H1 (cell line): ENCODE results near the gene INSM1. TPM values are rescaled to one million over a fixed set of nuclear protein-coding genes. Genes with fewer than 3 reads are reported as not detected.

Source experiments
- CTCF ChIA-PET: fragments of 300-600 bp; sonication (Branson Sonifier 250); formaldehyde crosslinking; loops from one replicate; lab custom pipeline; 2021; ENCODE audit not compliant: partially characterized antibody; lab: Charles Lee
- POLR2A ChIA-PET: fragments of 300-600 bp; sonication (Branson Sonifier 250); formaldehyde crosslinking; loops from one replicate; lab custom pipeline; 2021; ENCODE audit warnings: inconsistent platforms; ENCODE audit not compliant: partially characterized antibody; lab: Charles Lee
- DNase-seq, 2 experiments: peaks; one replicate each; pipeline versions ENCODE4 v3.0.0 to v3.0.0-alpha.2; 2010 to 2022; ENCODE audit warnings: low spot score in 2 of 2, low read depth in 1 of 2, mixed read lengths in 1 of 2
- FAIRE-seq: peaks from 2 replicates; lab custom pipeline; 2011; peaks lifted over from hg19 to GRCh38; lab: Jason Lieb, UNC
- H2AFZ ChIP-seq: 2 replicates; pipeline ENCODE4 v1.8.1; 2012; ENCODE audit warnings: low read length, inconsistent platforms
- H2AK5ac ChIP-seq: 2 replicates; pipeline ENCODE4 v1.6.1; 2013; ENCODE audit warnings: low read depth, low read length
- H2BK120ac ChIP-seq: replicated peaks from 2 replicates; pipeline ENCODE3; 2013; ENCODE audit warnings: low read depth, low read length, inconsistent platforms
- H2BK12ac ChIP-seq: 2 replicates; pipeline ENCODE4 v1.6.1; 2013; ENCODE audit warnings: low read depth, low read length
- H2BK15ac ChIP-seq: 2 replicates; pipeline ENCODE4 v1.6.1; 2013; ENCODE audit warnings: low read length
- H2BK20ac ChIP-seq: 2 replicates; pipeline ENCODE4 v1.6.1; 2013; ENCODE audit warnings: low read length
- H2BK5ac ChIP-seq: 2 replicates; pipeline ENCODE4 v1.6.1; 2013; ENCODE audit warnings: low read depth, low read length
- H3K14ac ChIP-seq: 2 replicates; pipeline ENCODE4 v1.6.1; 2013; ENCODE audit warnings: inconsistent platforms; ENCODE audit not compliant: insufficient read length
- H3K18ac ChIP-seq: 2 replicates; pipeline ENCODE4 v1.6.1; 2013; ENCODE audit warnings: low read length; ENCODE audit errors: extremely low read depth
- H3K23ac ChIP-seq: 2 replicates; pipeline ENCODE4 v1.6.1; 2013; ENCODE audit warnings: inconsistent platforms; ENCODE audit not compliant: insufficient read length
- H3K23me2 ChIP-seq: 2 replicates; pipeline ENCODE4 v1.6.1; 2013; ENCODE audit warnings: low read depth, low read length
- H3K27ac ChIP-seq: 2 replicates; pipeline ENCODE4 v1.6.1; 2011; ENCODE audit warnings: low read depth, low read length, inconsistent platforms
- H3K27me3 ChIP-seq, 4 experiments: replicated peaks in 1 of 4; 1 replicate in 1 of 4; 2 replicates in 3 of 4; pipeline versions ENCODE4 v1.6.1 to v1.8.1; 2011 to 2013; ENCODE audit warnings: low read length in 3 of 4, mild to moderate bottlenecking in 3 of 4, inconsistent platforms in 2 of 4, mixed read lengths in 2 of 4, moderate library complexity in 1 of 4; ENCODE audit not compliant: control insufficient read depth in 3 of 4, insufficient read depth in 3 of 4; ENCODE audit errors: extremely low read depth in 1 of 4
- H3K36me3 ChIP-seq, 4 experiments: 2 replicates each; pipeline versions ENCODE4 v1.6.1 to v1.8.1; 2011 to 2013; ENCODE audit warnings: mild to moderate bottlenecking in 4 of 4, low read length in 3 of 4, moderate library complexity in 2 of 4, control low read depth in 1 of 4, inconsistent platforms in 1 of 4; ENCODE audit not compliant: insufficient read depth in 4 of 4, control insufficient read depth in 2 of 4
- H3K4ac ChIP-seq: replicated peaks from 2 replicates; pipeline ENCODE3; 2013; ENCODE audit warnings: low read length, low read depth, mixed read lengths, inconsistent platforms; ENCODE audit not compliant: insufficient read length
- H3K4me1 ChIP-seq, 4 experiments: replicated peaks in 1 of 4; 1 replicate in 1 of 4; 2 replicates in 3 of 4; pipeline versions ENCODE4 v1.6.1 to v1.8.1; 2011 to 2013; ENCODE audit warnings: low read length in 3 of 4, inconsistent platforms in 2 of 4, mixed read lengths in 1 of 4; ENCODE audit not compliant: insufficient read depth in 4 of 4, control insufficient read depth in 3 of 4
- H3K4me2 ChIP-seq, 2 experiments: 2 replicates each; pipeline versions ENCODE4 v1.6.1 to v1.8.1; 2011 to 2013; ENCODE audit warnings: low read depth in 2 of 2, low read length in 2 of 2, control low read depth in 1 of 2, inconsistent platforms in 1 of 2, mild to moderate bottlenecking in 1 of 2; ENCODE audit not compliant: insufficient read depth in 1 of 2
- H3K4me3 ChIP-seq, 4 experiments: fragments of 200-600, 300-600 bp in 1 of 4; sonication (generic), shearing (Covaris generic), sonication (Bioruptor Twin) in 1 of 4; 2 replicates each; pipeline versions ENCODE4 v1.5.1 to v1.8.1; 2011 to 2016; ENCODE audit warnings: low read length in 4 of 4, low read depth in 3 of 4, control low read depth in 2 of 4, inconsistent platforms in 2 of 4, mild to moderate bottlenecking in 2 of 4, mixed read lengths in 1 of 4, moderate library complexity in 1 of 4; ENCODE audit not compliant: insufficient read depth in 2 of 4; ENCODE audit errors: extremely low read depth in 1 of 4
- H3K56ac ChIP-seq: replicated peaks from 2 replicates; pipeline ENCODE3; 2013; ENCODE audit warnings: low read depth, mild to moderate bottlenecking, mixed read lengths, low read length, inconsistent platforms; ENCODE audit not compliant: insufficient read length
- H3K79me1 ChIP-seq: 2 replicates; pipeline ENCODE4 v1.6.1; 2013; ENCODE audit warnings: low read depth, low read length, control low read depth
- H3K79me2 ChIP-seq, 2 experiments: 2 replicates each; pipeline versions ENCODE4 v1.6.1 to v1.8.1; 2012 to 2013; ENCODE audit warnings: low read length in 2 of 2, mild to moderate bottlenecking in 2 of 2, inconsistent platforms in 1 of 2; ENCODE audit not compliant: insufficient read depth in 2 of 2, control insufficient read depth in 1 of 2
- H3K9ac ChIP-seq, 4 experiments: replicated peaks in 1 of 4; 1 replicate in 1 of 4; 2 replicates in 3 of 4; pipeline versions ENCODE4 v1.6.1 to v1.8.1; 2011 to 2013; ENCODE audit warnings: low read depth in 3 of 4, low read length in 3 of 4, control low read depth in 2 of 4, mild to moderate bottlenecking in 2 of 4, moderate library complexity in 2 of 4, inconsistent platforms in 1 of 4; ENCODE audit errors: extremely low read depth in 1 of 4
- H3K9me3 ChIP-seq, 2 experiments: 2 replicates each; pipeline versions ENCODE4 v1.6.1 to v1.8.1; 2012 to 2013; ENCODE audit warnings: mild to moderate bottlenecking in 2 of 2, moderate library complexity in 2 of 2, control low read depth in 1 of 2, inconsistent platforms in 1 of 2, low read depth in 1 of 2, low read length in 1 of 2, mixed read lengths in 1 of 2; ENCODE audit not compliant: insufficient read depth in 2 of 2
- H4K20me1 ChIP-seq, 2 experiments: replicated peaks in 1 of 2; 2 replicates each; pipeline versions ENCODE3 to v1.8.1; 2011 to 2013; ENCODE audit warnings: inconsistent platforms in 2 of 2, low read length in 2 of 2, mild to moderate bottlenecking in 1 of 2; ENCODE audit not compliant: insufficient read depth in 2 of 2, control insufficient read depth in 1 of 2
- H4K5ac ChIP-seq: 2 replicates; pipeline ENCODE4 v1.6.1; 2013; ENCODE audit warnings: low read length, low read depth, mixed read lengths, inconsistent platforms; ENCODE audit not compliant: insufficient read length
- H4K8ac ChIP-seq: 2 replicates; pipeline ENCODE4 v1.8.0; 2013; ENCODE audit warnings: mild to moderate bottlenecking, moderate library complexity, low read length, inconsistent platforms; ENCODE audit not compliant: insufficient read depth; ENCODE audit errors: extremely low read depth
- H4K91ac ChIP-seq: replicated peaks from 2 replicates; pipeline ENCODE3; 2013; ENCODE audit warnings: low read length, mixed read lengths, inconsistent platforms; ENCODE audit not compliant: insufficient read length
- EGR1 ChIP-seq: IDR thresholded peaks from 2 replicates; pipeline ENCODE4 v1.6.1; 2011; ENCODE audit warnings: low read depth, low read length, borderline replicate concordance
- HDAC6 ChIP-seq: IDR thresholded peaks from one replicate; pipeline ENCODE4 v1.7.1; 2012; ENCODE audit warnings: low read depth, mild to moderate bottlenecking, inconsistent platforms, low read length, moderate library complexity
- SIN3A ChIP-seq, 2 experiments: IDR thresholded peaks in 1 of 2; conservative IDR thresholded peaks in 1 of 2; 2 replicates each; pipeline ENCODE4 v1.6.1; 2011 to 2012; ENCODE audit warnings: low read length in 2 of 2, improper control_type of control experiment in 1 of 2, low read depth in 1 of 2, mild to moderate bottlenecking in 1 of 2
- TCF12 ChIP-seq: IDR thresholded peaks from 2 replicates; pipeline ENCODE4 v1.6.1; 2011; ENCODE audit warnings: low read depth, mild to moderate bottlenecking, low read length
- USF2 ChIP-seq: IDR thresholded peaks from 2 replicates; pipeline ENCODE4 v1.6.1; 2011; ENCODE audit warnings: low read length, improper control_type of control experiment
- WGBS, 2 experiments: shearing (Covaris generic) in 1 of 2; methylation state at CpG; one replicate each; pipeline versions ENCODE4 v1.1.6 to v1.1.7; 2013 to 2015; ENCODE audit warnings: low lambda C conversion rate in 2 of 2, mixed read lengths in 2 of 2, inconsistent platforms in 1 of 2, low coverage in 1 of 2, missing lambda C conversion rate in 1 of 2; ENCODE audit not compliant: insufficient replicate concordance in 2 of 2, insufficient coverage in 1 of 2, insufficient read length in 1 of 2; ENCODE audit errors: extremely low coverage in 1 of 2, missing lambda C conversion rate in 1 of 2; 5-methylcytosine and 5-hydroxymethylcytosine counted together
- polyA plus RNA-seq, 7 experiments: library from polyadenylated mRNA; depleted of rRNA in 3 of 7; stranded (reverse) in 5 of 7; unstranded in 2 of 7; fragments of >200 nt in 5 of 7; fragments of 200-250 nt in 2 of 7; gene quantifications; 1 replicate in 5 of 7; 2 replicates in 1 of 7; 4 replicates in 1 of 7; pipeline versions ENCODE4 v1.2.1 to v1.2.3, GENCODE V29; 2011 to 2013; ENCODE audit warnings: missing spikeins in 2 of 7, mixed read lengths in 2 of 7
- total RNA-seq: library from RNA; stranded (reverse); fragmentation: NEBNext Ultra II Directional; extraction: Animal tissue kit (Norgen Biotek cat#: 25700); gene quantifications from 2 replicates; pipeline ENCODE4 v1.2.1, GENCODE V29; 2021

INSM1 gene
- total and polyA plus RNA-seq, 2 of the 8 experiments (the other 6 are each of a cell fraction or from before 2014, with no cell fraction given) = 0.86 to 2.5 TPM

GRCh38 chr20:20334489-20334888, 33.4 kb upstream of the INSM1 start:
- Histone ChIP-seq H2AK5ac (no peak overlapping the region), H3K27me3 (no peaks in the 10 kb centered on the region), H3K23ac (no peak overlapping the region), H3K9ac (no peak overlapping the region), H4K5ac (no peak overlapping the region), H4K91ac (no peak overlapping the region), H3K4ac (no peak overlapping the region), H3K14ac (no peak overlapping the region), H3K27ac (no peak overlapping the region), H3K23me2 (peaks cover 4% of the 10 kb centered on the region; the same call in 1 of the 2 replicates), H3K4me1 (no peaks in the 10 kb centered on the region), H2BK120ac (no peak overlapping the region), H3K56ac (no peak overlapping the region), H3K4me3 (no peak overlapping the region), H4K8ac (no peak overlapping the region), H2BK15ac (no peak overlapping the region), H3K18ac (no peak overlapping the region), H3K9me3 (peaks cover 0 to 2% of the 10 kb centered on the region in 2 experiments; a peak in 1 of 4 replicates), H2BK5ac (no peak overlapping the region), H3K79me2 (no peaks in the 10 kb centered on the region), H2BK20ac (no peak overlapping the region), H2BK12ac (no peak overlapping the region), H3K36me3 (no peaks in the 10 kb centered on the region), H3K4me2 (no peak overlapping the region), H2AFZ (no peak overlapping the region), H3K79me1 (no peaks in the 10 kb centered on the region), H4K20me1 (no peaks in the 10 kb centered on the region)
- DNase-seq (no peak), FAIRE-seq (no peak)
- ChIA-PET CTCF (interaction anchor here (1.3 kb wide), 1 partner anchor 25 kb away, joined by 6 read pairs; no protein-coding TSS in a partner anchor), POLR2A (no interaction called here)
- WGBS, 2 experiments = 83% methylated on average over 5 of the region's 5 CpGs; no CpG with 5 or more reads in 1 of the 2 experiments
- TF ChIP-seq TCF12 (no peak), HDAC6 (no peak), SIN3A (conservative IDR thresholded peaks at IDR 0.05 in 1 of 2, IDR thresholded peaks at IDR 0.05 in 1 of 2; ENCODE audit: low read depth in 1 of 2, low read length in 2 of 2) (no peak), EGR1 (no peak), USF2 (no peak)
